ENCODE results near the gene STXBP2.

GRCh38 chr19:7610491-7611240 lies 26.2 kb upstream of the STXBP2 start:
- TF ChIP-seq, protein P1, sequence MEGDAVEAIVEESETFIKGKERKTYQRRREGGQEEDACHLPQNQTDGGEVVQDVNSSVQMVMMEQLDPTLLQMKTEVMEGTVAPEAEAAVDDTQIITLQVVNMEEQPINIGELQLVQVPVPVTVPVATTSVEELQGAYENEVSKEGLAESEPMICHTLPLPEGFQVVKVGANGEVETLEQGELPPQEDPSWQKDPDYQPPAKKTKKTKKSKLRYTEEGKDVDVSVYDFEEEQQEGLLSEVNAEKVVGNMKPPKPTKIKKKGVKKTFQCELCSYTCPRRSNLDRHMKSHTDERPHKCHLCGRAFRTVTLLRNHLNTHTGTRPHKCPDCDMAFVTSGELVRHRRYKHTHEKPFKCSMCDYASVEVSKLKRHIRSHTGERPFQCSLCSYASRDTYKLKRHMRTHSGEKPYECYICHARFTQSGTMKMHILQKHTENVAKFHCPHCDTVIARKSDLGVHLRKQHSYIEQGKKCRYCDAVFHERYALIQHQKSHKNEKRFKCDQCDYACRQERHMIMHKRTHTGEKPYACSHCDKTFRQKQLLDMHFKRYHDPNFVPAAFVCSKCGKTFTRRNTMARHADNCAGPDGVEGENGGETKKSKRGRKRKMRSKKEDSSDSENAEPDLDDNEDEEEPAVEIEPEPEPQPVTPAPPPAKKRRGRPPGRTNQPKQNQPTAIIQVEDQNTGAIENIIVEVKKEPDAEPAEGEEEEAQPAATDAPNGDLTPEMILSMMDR (IDR thresholded peaks at IDR 0.05; ENCODE audit: insufficient read depth, low read length, poor library complexity, severe bottlenecking): no peak
- TF ChIP-seq EZH2phosphoT487 (conservative IDR thresholded peaks at IDR 0.05; ENCODE audit: low read length): no peak
